NCI-H2227 treated with DMSO at 0.1 percent for 48 hours (cell line): ENCODE results near the gene GPRIN3.
A peak's percentile ranks its signal among the peaks of the same experiment; 100 is the strongest.
"Not testable (repeated sequence)": the region's sequence is repeated elsewhere in the genome, so short reads cannot be mapped to it uniquely, and the experiment has no call there.

ENCODE experiments used
- DNase-seq: peaks from one replicate; lab custom pipeline; 2025; lab: John Stamatoyannopoulos, UW

Gene GPRIN3

DNA sequence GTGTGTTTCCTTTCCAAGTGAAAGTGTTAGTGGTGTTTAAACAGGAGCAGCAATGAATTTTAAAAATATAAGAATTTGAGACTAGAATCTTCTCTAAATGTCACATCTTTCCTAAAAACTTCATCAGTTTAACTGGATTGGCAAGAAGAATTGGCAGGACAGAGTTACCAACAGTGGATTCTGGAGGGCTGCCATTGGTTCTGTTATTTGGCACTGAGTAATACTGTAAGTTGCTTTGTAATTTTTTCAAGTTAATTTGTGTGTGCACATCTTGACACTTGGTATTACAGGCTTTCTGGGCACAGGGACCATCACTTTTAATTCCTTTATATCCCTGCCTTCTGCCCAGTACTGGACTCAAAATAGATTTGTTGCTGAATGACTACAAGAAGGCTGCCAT, 4.5 kb upstream of the GPRIN3 start:
- no peak for DNase-seq

DNA sequence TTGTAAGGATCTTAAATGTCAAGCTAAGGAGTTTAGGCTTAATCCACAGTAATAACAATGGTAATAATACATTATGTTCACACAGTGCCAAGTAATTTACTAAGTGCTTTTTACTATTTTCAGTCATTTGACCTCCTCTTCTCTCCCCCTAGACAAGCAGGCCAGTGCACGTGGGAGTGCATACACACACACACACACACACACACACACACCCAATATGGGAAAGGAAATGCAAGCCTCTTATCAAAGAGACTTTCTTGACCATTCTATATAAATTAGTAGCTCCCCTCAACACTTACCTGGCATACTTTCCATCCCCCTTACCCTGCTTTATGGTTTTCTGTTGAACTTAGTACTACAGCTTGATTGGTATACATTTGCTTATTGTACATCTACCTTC, 3.8 kb upstream of the GPRIN3 start:
- DNase-seq: no peak

DNA sequence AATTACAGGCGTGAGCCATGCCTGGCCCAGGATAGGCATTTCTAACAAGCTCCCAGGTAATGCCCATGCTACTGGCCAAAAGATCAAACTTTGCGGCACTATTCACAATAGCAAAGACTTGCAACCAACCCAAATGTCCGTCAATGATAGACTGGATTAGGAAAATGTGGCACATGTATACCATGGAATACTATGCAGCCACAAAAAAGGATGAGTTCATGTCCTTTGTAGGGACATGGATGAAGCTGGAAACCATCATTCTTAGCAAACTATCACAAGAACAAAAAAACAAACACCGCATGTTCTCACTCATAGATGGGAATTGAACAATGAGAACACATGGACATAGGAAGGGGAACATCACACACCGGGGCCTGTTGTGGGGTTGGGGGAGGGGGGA, 1.6 kb upstream of the GPRIN3 start:
- DNase-seq: not testable (repeated sequence)

DNA sequence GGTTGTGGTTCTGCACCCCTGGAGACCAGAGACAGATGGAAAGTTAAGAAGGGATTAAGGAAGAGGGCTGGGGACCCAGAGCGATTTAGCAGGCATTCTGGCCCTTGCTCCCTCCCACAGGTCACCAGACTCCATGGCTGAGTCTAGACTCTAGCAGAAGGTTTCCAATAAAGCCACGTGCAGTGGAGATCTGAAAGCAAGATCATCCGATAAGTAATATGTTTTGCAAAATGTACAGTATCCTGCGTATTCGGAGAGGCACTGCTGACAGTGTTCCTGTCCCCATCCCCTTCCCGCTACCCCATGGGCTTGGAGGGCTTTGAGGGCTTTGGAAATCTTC, 531 bp upstream of the GPRIN3 start:
- DNase-seq: peak; percentile 28

DNA sequence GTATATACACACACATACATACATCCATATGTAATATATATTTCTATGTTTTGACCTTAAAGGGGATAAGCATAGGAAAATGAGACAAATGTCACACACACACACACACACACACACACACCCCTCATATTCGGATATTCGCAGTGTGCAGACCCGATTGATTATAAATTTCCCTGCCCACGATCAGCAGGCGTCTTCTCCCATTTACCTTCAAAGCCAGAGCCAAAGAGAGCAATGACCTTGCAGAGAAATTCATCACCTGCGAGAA, 488 bp downstream of the GPRIN3 start:
- no peak for DNase-seq

DNA sequence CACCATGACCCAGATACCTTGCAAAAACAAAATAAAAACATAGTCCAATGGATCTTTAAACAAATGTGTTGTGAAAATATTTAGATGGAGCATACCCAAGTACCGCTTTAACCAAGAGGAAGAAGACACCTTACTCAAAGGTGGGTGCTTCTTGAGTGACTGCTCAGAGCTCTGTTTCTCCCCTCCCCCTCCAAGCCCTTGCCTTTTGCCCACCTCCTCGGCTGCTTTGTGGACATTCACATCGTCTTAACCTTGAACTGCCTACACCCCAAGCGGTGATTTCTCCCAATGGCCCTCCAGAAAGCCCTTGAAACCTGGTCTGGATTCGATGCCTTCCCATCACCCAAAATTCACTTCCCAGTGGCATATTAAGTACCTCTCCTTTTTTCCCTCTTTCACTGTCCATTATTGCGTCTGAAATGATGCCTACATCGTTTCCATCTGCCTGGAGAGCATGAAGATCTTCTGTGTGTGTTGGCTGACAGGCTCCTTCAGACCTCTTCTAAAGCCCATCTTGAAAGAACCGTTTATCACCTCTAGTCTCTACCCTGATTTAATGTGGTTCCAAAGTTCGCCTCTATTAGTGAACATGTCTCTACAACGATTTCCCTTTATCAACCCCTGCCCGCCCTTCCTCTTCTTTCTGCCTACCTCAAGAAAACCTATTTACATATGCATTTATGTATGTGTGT, 968 bp downstream of the GPRIN3 start:
- no peak for DNase-seq

DNA sequence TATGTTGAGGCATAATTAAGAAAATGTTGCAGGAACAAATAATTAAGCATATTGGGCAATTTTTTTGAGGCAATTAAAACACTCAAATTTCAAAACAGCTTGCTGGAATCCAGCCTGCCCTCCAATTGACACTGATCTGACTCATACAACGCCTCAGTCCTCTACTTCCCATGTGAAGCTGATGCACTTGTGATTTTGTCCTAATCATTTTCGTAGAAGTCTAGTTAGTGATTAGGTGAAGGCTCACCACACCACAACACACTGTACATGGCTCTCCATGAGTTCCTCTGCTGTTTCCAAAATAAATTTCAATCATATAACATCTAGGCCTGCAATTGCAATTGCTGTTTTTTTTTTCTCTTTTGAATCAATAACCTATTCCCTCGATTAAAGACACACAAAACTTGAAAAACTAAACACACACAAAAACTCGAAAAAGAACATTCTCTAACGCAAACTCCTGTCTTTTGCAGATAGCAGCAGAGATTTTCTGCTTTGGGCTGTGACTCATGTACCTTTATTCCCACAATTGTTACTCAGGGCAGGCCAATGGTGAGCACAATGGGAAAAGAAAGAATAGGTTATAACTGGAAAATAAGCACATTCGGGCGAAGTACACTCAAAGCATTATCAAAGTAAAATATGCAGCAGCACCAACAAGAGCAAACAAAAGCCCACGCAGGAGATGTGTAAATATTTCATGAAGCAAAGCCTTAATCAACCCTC, 1.7 kb downstream of the GPRIN3 start:
- DNase-seq: no peak

DNA sequence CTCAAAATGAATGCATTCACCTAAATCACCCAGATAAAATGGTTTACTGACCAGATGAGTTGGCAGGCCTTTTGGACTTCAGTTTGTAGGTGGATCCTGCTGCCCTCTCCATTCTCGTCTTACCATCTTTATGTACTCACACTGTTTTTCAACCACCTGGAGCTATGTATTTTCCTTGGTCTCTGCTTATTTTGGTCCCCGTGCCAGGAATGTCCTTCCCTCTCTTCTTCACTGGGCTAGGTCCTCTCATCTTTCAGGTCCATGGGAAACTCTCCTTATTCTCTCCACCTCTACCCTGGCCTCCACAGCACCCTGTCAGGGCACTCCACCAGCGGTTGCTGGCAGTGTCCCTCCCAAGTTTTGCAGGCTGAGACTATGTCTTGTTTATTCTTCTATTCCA, 2.6 kb downstream of the GPRIN3 start:
- no peak for DNase-seq

DNA sequence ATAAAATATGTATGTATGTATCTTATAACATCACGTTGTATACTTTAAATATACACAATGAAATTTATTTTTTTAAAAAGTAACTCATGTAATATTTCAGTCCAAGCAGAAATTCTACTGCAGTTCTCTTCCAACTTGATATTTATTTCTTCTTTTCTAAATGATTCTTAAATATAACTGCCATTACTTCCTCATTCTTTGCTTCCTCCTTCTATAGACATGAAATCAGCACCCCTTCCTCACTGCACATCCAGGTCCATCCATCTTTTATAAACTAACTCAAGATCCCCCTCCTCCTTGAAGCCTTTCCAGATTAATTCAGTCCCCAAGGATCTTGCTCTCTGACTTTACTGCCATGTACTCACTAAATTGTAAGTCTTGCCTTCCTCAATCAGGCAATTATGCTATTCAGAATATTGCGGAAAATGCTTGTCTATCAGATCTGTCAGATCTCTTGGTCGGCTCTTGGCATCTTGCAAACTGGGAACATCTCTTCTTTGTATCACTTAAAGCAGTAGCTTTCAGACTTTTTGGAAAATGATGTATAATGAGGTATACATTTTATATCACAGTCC, 3.7 kb downstream of the GPRIN3 start:
- DNase-seq: no peak

DNA sequence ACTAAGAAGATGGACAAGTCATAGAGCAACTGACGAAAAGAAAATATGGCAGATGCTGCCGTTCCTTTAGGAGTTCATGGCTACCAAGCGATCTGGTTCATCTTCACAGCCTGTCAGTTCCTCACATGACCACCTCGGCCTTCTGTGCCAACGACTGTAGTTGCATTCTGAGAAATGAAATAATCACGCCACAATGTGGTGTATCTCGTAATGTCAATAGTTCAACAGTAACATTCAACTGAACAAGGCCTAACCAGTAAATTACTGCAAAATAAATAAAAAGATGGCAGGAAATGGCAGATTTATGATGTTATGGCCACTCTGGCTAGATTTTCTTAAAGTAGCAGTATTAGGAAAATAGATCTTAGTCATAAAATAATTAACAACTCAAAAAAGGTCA, 4.4 kb downstream of the GPRIN3 start:
- DNase-seq: peak; percentile 41

DNA sequence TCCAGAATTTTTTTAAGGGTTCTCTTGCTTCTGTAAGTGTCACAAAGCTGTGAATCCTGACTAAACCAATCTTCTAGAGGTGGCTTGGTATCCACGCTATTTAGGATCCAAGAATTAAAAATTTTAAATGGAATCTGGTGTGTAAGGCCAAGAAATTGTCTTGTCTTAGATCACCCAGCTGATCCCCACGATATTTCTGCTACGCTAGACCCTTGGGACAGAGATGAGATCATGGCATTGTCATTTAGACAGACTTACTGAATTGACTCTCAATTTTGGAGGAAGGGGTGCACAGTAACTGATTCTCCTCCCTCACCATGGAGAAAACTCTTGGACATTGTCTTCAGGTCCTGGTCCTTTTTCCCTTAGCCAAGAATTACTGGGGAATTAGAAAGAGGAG, 5.7 kb downstream of the GPRIN3 start:
- DNase-seq: no peak

DNA sequence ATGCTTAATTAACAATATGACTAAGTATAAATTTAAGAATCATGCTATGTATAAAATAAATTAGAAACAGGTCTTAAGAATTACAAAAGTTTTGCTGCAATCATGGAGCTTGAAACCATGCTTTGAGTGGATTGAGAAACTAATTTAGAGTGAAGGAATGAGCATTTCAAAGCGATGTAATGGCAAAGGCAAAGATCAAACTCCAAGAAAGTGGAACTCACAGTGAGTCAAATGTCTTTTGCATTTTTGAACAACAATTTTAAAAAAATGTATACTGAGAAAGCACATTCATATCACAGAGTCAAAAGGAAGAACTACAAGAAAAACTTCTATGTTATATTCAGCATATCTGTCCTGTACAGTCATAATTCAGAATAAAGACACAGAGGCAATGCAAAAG, 6.6 kb downstream of the GPRIN3 start:
- no peak for DNase-seq

DNA sequence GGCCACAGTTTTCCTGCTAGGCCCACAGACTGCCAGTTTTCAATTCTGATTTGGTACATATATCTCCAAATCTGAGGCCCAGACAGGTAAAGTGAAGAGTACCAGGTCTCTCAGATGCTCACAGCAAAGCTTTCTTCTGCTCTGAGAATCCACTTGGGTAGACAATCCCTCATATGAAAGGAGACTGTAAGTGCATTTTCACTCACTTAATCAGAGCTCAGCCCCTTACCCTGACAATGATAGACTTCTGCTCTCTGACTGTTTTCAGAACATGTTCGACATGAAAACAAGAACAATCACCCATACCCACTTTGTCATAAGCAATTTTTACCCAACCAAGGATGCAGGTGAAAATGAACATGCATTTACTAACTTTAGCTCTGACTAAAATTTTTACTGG, 7.1 kb downstream of the GPRIN3 start:
- DNase-seq: no peak

DNA sequence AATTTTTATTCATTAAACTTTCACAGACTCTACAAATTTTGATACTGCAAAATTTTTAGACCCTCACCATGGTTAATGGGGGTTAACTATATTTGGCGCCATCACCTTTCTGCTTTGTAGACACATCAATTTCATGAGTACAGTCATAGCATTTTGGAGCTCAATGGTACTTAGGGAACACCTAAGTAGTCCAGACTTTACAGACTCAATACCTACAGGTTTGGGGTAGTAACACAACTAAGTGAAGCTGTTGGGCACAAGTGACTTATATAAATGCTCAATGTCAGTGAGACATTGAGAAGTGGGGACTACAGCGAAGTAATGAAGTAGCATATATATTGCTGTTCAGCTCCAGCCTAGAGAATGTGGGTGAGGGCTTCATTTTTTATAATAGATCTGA, 7.5 kb downstream of the GPRIN3 start:
- DNase-seq: no peak

DNA sequence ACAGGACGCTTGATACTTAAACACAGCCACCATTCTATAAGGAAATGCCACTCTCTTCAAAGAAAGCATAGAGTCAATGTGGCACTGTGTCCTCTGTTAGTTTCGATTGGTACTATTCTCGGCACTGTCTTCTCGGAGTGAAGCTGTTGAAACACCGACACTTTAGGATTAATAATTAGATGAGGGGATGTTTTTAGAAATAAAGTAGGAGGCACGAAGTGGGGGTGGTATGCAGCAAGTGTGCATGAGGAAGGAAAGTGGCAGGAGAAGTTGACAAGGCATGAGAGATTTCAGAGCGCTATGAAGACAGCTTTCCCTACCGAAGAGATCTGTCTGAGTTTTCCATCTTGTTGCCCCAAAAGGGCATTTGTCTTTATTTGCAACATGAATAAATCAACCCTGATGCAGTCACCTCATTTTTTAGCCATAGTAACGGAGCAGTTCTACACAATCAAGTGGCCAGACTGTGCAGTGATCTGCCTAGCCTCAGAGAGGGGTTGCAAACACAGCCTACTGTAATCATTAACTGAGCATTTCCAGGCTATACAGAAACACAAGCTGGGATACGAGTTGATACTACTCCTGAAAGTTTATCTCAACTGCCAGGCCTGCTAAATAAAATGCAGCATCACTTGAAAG, 8.3 kb downstream of the GPRIN3 start:
- DNase-seq: no peak

DNA sequence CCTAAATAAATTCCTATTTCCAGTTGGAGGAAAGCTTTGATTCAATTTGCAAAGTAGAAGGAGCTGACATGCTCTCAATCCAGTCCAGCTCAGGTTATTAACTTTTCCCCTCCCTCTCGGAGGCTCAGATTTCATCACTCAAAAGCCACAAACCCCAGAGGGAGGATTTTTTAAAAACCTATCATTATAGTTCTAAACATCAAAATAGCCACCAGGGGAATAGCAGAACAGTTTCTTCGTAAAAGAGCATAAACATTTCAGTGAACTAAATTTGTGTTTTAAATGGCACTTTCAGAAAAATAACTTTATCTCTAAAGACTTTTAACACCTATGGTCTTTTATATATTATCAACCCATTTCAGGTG, 8.8 kb downstream of the GPRIN3 start:
- peak; percentile 60 for DNase-seq

DNA sequence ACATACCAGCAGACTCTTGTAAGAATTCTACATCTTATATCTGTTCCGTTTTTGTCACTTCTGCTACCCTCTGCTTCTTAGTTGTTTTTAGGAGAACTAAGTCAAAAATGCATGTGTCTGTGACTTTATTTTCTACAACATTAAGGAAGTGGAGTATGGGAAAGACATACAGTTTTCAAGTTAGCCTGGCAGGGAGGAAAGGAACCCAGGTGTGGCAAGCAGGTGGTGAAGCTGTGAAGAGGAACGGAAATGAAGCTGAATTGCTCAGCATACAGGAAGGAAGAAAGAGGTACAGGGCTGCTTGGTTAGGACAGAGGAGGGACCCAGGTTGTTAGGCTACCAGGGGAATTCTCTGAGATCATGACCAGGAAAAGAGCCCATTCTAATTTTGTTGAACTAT, 9.4 kb downstream of the GPRIN3 start:
- no peak for DNase-seq

DNA sequence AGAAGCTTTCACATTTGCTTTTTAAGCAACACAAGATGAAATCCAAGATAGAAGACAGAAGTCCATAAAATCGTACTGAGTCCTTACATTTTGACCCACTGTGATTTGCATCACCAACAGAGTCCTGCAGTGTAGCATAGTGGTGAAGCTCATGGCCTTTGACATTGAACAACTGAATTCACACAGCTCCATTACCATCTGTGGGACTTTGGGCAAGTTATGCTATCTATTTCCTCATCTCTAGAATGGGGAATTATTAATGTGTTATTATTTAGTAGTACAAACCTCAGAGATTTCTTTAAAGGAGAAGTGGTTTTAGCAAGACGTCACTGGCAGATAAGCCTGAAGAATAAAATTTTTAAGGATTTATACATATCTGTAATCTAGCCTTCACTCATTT, 10.7 kb downstream of the GPRIN3 start:
- DNase-seq: no peak

DNA sequence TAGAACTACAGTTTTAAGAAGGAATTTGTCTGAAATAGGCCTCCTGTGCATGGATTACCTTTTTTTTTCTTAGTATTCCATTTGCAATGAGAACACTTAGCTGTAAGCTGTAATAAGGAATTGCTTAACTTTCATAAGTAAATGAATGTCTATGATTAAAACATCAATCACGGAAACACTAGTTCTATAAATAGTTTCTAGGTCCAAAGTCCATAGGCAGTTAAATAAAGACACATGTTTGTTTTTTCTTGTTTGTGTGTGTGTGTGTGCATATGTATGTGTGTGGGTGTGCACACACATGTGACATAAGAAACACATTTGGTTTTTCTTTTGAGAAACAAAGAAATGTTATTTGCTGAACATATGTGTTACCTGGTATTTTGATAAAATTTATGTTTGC, 11.2 kb downstream of the GPRIN3 start:
- DNase-seq: no peak

DNA sequence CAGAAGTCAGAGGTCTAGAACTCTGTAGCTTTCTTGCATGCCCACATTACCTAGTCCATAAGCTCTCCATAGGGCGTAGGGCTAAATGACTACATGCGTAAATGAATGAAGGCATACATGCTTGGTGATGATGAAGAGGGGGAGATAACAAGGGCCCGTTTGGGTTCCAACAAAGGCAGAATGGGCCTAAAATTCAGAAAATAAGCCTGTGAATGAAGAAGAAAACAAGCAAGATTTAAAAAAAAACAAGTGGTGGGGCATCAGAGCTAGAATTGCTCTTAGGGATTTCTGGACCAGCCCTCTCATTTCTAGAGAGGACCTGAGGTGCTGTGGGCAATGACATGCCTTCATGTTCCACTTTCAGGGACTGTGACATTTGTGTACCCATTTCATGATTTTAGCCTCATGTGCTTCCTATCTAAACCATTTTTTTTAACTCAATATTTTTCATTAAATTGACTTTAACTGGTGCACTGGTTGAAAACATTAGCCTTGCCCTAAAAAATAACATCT, 12.1 kb downstream of the GPRIN3 start:
- DNase-seq: no peak

DNA sequence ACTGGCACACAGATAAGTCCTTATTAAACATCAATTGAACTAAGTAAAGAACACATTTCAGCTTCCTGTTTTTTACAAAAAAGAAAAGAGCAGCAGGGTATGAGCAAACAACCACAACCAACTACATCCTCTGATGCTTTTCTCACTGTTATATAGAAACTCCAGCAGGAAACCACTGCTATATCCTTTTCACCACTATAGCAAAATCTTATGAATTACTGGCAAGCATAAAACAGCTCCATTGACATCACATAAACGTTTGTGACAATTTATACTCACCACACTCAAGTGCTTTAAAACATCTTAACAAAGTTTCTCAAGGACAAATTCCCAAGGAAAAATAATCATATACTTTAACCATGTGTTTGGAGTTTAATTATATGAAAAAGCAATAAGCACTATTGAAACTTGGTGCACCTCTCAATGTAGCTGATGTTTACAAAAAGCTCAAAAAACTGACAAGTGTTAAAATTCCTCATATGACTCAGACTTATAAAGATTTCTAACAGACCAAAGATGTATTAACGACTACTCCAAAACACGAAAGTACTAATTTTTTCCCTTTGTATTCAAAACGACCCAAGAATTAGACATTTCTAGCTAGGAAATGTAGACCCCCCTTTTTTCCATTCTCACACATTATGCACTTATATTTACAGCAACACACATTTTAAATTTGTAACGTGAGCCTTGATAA, 12.9 kb downstream of the GPRIN3 start:
- DNase-seq: no peak

DNA sequence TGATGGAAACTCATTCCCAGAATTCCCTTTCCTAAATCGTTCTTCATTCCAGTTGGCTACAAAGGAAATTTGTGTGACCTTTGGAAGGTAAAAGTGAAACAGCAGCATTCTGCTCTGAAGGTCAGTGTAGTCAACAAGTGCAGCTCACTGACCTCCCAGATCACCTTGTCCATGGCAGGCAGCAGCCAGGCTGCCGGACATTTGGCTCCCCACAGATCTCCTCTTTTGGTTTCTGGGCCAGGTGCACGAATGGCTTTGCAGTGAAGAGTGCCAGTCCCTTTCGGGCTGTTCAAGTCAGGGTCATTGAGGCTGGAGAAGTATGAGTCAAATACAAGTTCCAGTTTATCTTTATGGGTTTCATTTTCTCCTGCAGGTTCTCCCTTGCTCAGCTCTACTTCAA, 14.3 kb downstream of the GPRIN3 start:
- no peak for DNase-seq
